Nephron (organoid): ENCODE results near the gene FASLG.

Source experiments
- H3K27ac Mint-ChIP-seq, 3 experiments: 2 replicates each; pipeline ENCODE4 v1.8.0; 2020; ENCODE audit warnings: mixed read lengths in 3 of 3, mild to moderate bottlenecking in 2 of 3, moderate library complexity in 1 of 3
- H3K27me3 Mint-ChIP-seq: 2 replicates; pipeline ENCODE4 v1.8.0; 2021; ENCODE audit warnings: low read depth, mild to moderate bottlenecking, moderate library complexity, mixed read lengths
- H3K36me3 Mint-ChIP-seq: 2 replicates; pipeline ENCODE4 v1.8.0; 2020; ENCODE audit warnings: low read depth, mixed read lengths
- H3K4me1 Mint-ChIP-seq: 2 replicates; pipeline ENCODE4 v1.8.0; 2020; ENCODE audit warnings: mixed read lengths
- H3K4me3 Mint-ChIP-seq, 3 experiments: 2 replicates each; pipeline ENCODE4 v1.8.0; 2020; ENCODE audit warnings: mild to moderate bottlenecking in 3 of 3, mixed read lengths in 3 of 3, moderate library complexity in 2 of 3
- H3K9me3 Mint-ChIP-seq: 2 replicates; pipeline ENCODE4 v1.8.0; 2020; ENCODE audit warnings: mixed read lengths
- CTCF ChIP-seq, 3 experiments: fragments of 200-600 bp; sonication (generic); IDR thresholded peaks; one replicate each; pipeline ENCODE4 v1.5.0; 2021; ENCODE audit warnings: antibody characterized with exemption in 3 of 3; ENCODE audit not compliant: unreplicated experiment in 3 of 3

Gene FASLG

GRCh38 chr1:172622541-172622940 lies 36.4 kb upstream of the FASLG start:
- H3K4me3 Mint-ChIP-seq = no peak overlapping the region
- H3K36me3 Mint-ChIP-seq = peaks cover 11% of the 10 kb centered on the region
- TF ChIP-seq CTCF (IDR thresholded peaks at IDR 0.05; ENCODE audit: unreplicated experiment in 3 of 3) = no peak
- no peaks in the 10 kb centered on the region for H3K27me3 Mint-ChIP-seq
- H3K27ac Mint-ChIP-seq = no peak overlapping the region
- H3K4me1 Mint-ChIP-seq = no peaks in the 10 kb centered on the region
- H3K9me3 Mint-ChIP-seq = peaks cover 32% of the 10 kb centered on the region

- peaks cover 11% of the 10 kb centered on the region for H3K36me3 Mint-ChIP-seq
These were observed 35.2 kb upstream of the FASLG start for GRCh38 chr1:172623748-172624147.

GRCh38 chr1:172626845-172627244 lies 32.1 kb upstream of the FASLG start:
- Mint-ChIP-seq H3K27ac (no peak overlapping the region), H3K4me3 (no peak overlapping the region), H3K9me3 (peaks cover 16% of the 10 kb centered on the region), H3K27me3 (no peaks in the 10 kb centered on the region), H3K4me1 (no peaks in the 10 kb centered on the region), H3K36me3 (no peaks in the 10 kb centered on the region)
- TF ChIP-seq CTCF (IDR thresholded peaks at IDR 0.05; ENCODE audit: unreplicated experiment in 3 of 3) = no peak

More at GRCh38 chr1:172623748-172624147, 35.2 kb upstream of the FASLG start:
- TF ChIP-seq CTCF (IDR thresholded peaks at IDR 0.05; ENCODE audit: unreplicated experiment in 3 of 3) = no peak
- Mint-ChIP-seq H3K9me3 (peaks cover 28% of the 10 kb centered on the region), H3K27me3 (no peaks in the 10 kb centered on the region), H3K27ac (no peak overlapping the region), H3K4me3 (no peak overlapping the region), H3K4me1 (no peaks in the 10 kb centered on the region)

GRCh38 chr1:172627702-172628101 lies 31.2 kb upstream of the FASLG start:
- Mint-ChIP-seq H3K36me3 (no peaks in the 10 kb centered on the region), H3K27me3 (no peaks in the 10 kb centered on the region), H3K4me1 (no peaks in the 10 kb centered on the region), H3K27ac (no peak overlapping the region), H3K4me3 (no peak overlapping the region), H3K9me3 (peaks cover 15% of the 10 kb centered on the region)
- TF ChIP-seq CTCF (IDR thresholded peaks at IDR 0.05; ENCODE audit: unreplicated experiment in 3 of 3) = no peak

- no peaks in the 10 kb centered on the region for H3K4me1 Mint-ChIP-seq
- peaks cover 15% of the 10 kb centered on the region for H3K9me3 Mint-ChIP-seq
- H3K4me3 Mint-ChIP-seq = no peak overlapping the region
- H3K27ac Mint-ChIP-seq = no peak overlapping the region
- no peaks in the 10 kb centered on the region for H3K27me3 Mint-ChIP-seq
- H3K36me3 Mint-ChIP-seq = no peaks in the 10 kb centered on the region
- TF ChIP-seq CTCF (IDR thresholded peaks at IDR 0.05; ENCODE audit: unreplicated experiment in 3 of 3) = no peak
These were observed 30.5 kb upstream of the FASLG start for GRCh38 chr1:172628401-172628800.

GRCh38 chr1:172629170-172629569 lies 29.7 kb upstream of the FASLG start:
- TF ChIP-seq CTCF (IDR thresholded peaks at IDR 0.05; ENCODE audit: unreplicated experiment in 3 of 3) = no peak
- Mint-ChIP-seq H3K4me1 (no peaks in the 10 kb centered on the region), H3K9me3 (peaks cover 11% of the 10 kb centered on the region)

More at GRCh38 chr1:172629170-172629569, 29.7 kb upstream of the FASLG start:
- Mint-ChIP-seq H3K36me3 (no peaks in the 10 kb centered on the region), H3K4me3 (no peak overlapping the region), H3K27ac (peak overlapping the region in 1 of 3 experiments; percentile 16), H3K27me3 (no peaks in the 10 kb centered on the region)
